ENCODE results near the gene PI4KB.

PI4KB gene

DNA sequence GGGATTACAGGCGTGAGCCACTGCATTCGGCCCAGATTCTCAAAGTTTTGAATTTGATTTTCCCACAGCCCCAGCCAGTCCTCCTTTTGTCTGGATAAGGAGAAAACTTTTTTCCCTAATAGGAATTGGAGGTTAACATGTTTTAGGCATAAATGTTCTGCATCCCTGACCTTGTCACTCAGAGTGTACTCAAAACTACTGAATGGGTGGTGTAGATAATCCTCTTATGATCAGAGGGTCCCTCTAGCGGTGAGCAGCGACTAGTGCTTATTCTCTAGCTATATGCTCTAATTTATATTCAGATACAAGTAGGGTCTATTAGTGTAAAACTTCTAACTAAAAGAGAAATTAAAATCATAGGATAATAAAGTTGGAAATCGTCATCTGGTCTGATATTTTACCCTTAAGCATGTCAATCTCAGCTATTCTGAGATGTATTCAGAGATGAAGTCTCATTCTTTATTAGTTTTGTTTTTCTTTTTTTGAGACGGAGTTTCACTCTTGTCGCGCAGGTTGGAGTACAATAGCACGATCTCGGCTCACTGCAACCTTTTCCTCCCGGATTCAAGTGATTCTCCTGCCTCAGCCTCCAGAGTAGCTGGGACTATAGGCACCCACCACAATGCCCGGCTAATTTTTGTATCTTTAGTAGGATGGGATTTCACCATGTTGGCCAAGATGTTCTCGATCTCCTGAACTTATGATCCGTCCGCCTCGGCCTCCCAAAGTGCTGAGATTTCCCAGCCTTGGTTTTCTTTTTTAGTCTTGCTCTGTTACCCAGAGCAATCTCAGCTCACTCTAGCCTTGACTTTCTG, 75.4 kb downstream of the PI4KB start:
- Histone ChIP-seq H3K36me3 (ENCODE audit: control insufficient read depth, insufficient read depth, low read length) (no peaks in the 10 kb centered on the region), H3K9ac (ENCODE audit: low read length) (no peak overlapping the region), H3K4me1 (ENCODE audit: control insufficient read depth, insufficient read depth, low read length) (peaks cover 15% of the 10 kb centered on the region), H3K27me3 (ENCODE audit: control insufficient read depth, insufficient read depth, low read length) (no peaks in the 10 kb centered on the region), H3K4me3 (ENCODE audit: low read length) (no peak overlapping the region), H3K9me3 (ENCODE audit: control insufficient read depth, low read length) (no peaks in the 10 kb centered on the region)

DNA sequence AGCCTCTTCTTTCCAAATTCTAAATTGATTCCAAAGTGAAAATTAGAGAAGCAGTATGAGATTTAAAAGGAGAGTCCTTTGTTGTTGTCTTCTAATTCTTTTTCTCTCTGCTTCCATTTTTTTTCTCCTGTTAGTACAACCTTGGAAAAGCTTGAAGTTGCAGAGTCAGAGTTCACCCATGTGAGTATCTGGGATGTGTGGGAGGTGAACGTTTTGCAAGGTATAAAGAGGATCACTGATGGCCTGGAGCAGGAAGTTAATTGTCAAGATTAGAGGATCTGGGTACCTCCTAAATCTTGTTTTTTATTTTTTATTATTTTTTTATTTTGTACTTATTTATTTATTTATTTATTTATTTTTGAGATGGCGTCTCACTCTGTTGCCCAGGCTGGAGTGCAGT, 80.4 kb downstream of the PI4KB start:
- Histone ChIP-seq H3K36me3 (ENCODE audit: control insufficient read depth, insufficient read depth, low read length) (peaks cover 7% of the 10 kb centered on the region), H3K4me1 (ENCODE audit: control insufficient read depth, insufficient read depth, low read length) (peaks cover 6% of the 10 kb centered on the region), H3K27me3 (ENCODE audit: control insufficient read depth, insufficient read depth, low read length) (no peaks in the 10 kb centered on the region), H3K9me3 (ENCODE audit: control insufficient read depth, low read length) (no peaks in the 10 kb centered on the region), H3K4me3 (ENCODE audit: low read length) (no peak overlapping the region), H3K9ac (ENCODE audit: low read length) (no peak overlapping the region)

- Histone ChIP-seq H3K27me3 (ENCODE audit: control insufficient read depth, insufficient read depth, low read length) (no peaks in the 10 kb centered on the region), H3K9ac (ENCODE audit: low read length) (no peak overlapping the region), H3K9me3 (ENCODE audit: control insufficient read depth, low read length) (no peaks in the 10 kb centered on the region), H3K4me3 (ENCODE audit: low read length) (no peak overlapping the region), H3K36me3 (ENCODE audit: control insufficient read depth, insufficient read depth, low read length) (peaks cover 7% of the 10 kb centered on the region), H3K4me1 (ENCODE audit: control insufficient read depth, insufficient read depth, low read length) (no peaks in the 10 kb centered on the region)
These were observed 83.5 kb downstream of the PI4KB start for GRCh38 chr1:151243683-151244216.

- H3K36me3 ChIP-seq (ENCODE audit: control insufficient read depth, insufficient read depth, low read length): peaks cover 7% of the 10 kb centered on the region
- H3K27me3 ChIP-seq (ENCODE audit: control insufficient read depth, insufficient read depth, low read length): no peaks in the 10 kb centered on the region
- no peaks in the 10 kb centered on the region for H3K9me3 ChIP-seq (ENCODE audit: control insufficient read depth, low read length)
- no peak overlapping the region for H3K4me3 ChIP-seq (ENCODE audit: low read length)
- no peak overlapping the region for H3K9ac ChIP-seq (ENCODE audit: low read length)
- no peaks in the 10 kb centered on the region for H3K4me1 ChIP-seq (ENCODE audit: control insufficient read depth, insufficient read depth, low read length)
These were observed 84.8 kb downstream of the PI4KB start for GRCh38 chr1:151242442-151242841.
